ENCODE data around the gene DCAF6.

DNA sequence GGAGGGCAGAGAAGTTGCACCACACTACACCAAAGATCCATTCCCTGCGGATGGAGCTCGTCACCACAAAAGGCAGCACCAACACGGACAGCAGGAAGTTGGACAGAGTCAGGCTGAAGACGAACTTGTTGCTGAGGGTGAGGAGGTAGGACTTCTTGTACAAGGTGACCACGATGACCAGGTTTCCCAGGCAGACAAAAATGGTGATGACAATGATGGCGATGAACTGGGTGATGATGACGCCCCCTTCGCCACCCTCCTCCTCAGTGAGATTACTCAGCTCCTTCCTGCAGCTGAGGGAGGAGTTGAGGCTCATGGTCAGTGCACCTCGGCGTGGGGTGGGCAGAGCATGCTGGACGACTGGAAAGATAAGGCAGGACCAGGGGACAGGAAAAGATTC lies 168.1 kb downstream of the DCAF6 start:
- TF ChIP-seq EZH2 (IDR thresholded peaks at IDR 0.05) (no peak), POLR2AphosphoS5 (IDR thresholded peaks at IDR 0.05; ENCODE audit: borderline replicate concordance, low read depth, low read length) (no peak), FOXP2 (optimal IDR thresholded peaks at IDR 0.05; ENCODE audit: control extremely low read depth, extremely low read length, insufficient read depth) (no peak)

Data from SK-N-MC (cell line).